GM12875 (cell line): ENCODE measurements around the gene VPS13D.

Source experiments
- H3K4me3 ChIP-seq: one replicate; pipeline ENCODE4 v1.5.1; 2011; ENCODE audit warnings: low read depth, low read length, control low read depth
- CTCF ChIP-seq: IDR thresholded peaks from 2 replicates; pipeline ENCODE4 v1.5.1; 2011; ENCODE audit warnings: low read depth, mild to moderate bottlenecking, control low read depth, inconsistent platforms, low read length, moderate library complexity, borderline replicate concordance; ENCODE audit not compliant: insufficient read depth

The VPS13D gene

GRCh38 chr1:12505639-12506280 is 275.9 kb downstream of the VPS13D start:
- TF ChIP-seq CTCF: no peak
- no peak overlapping the region for H3K4me3 ChIP-seq

GRCh38 chr1:12506281-12507280 is 276.8 kb downstream of the VPS13D start:
- no peak for TF ChIP-seq CTCF
- H3K4me3 ChIP-seq: no peak overlapping the region

GRCh38 chr1:12507631-12508030 is 277.8 kb downstream of the VPS13D start:
- TF ChIP-seq CTCF: no peak
- no peak overlapping the region for H3K4me3 ChIP-seq

- TF ChIP-seq CTCF: no peak
Measured at GRCh38 chr1:12508849-12509248, 279.0 kb downstream of the VPS13D start.

GRCh38 chr1:12511128-12511484 is 281.3 kb downstream of the VPS13D start:
- no peak overlapping the region for H3K4me3 ChIP-seq

More at GRCh38 chr1:12508849-12509248, 279.0 kb downstream of the VPS13D start:
- no peak overlapping the region for H3K4me3 ChIP-seq

More at GRCh38 chr1:12511128-12511484, 281.3 kb downstream of the VPS13D start:
- no peak for TF ChIP-seq CTCF
